Subcutaneous adipose tissue (tissue), 4 donors: ENCODE measurements around the gene CDC5L. TPM values are rescaled to one million over a fixed set of nuclear protein-coding genes. Genes with fewer than 3 reads are reported as not detected.

Experiments used
- CTCF ChIP-seq: fragments of 450-650 bp; IDR thresholded peaks from one replicate; pipeline ENCODE4 v1.5.1; 2016; ENCODE audit warnings: low read depth, mild to moderate bottlenecking, control low read depth, antibody characterized with exemption, moderate library complexity
- total RNA-seq, 4 donors: library from RNA; depleted of rRNA; stranded (reverse); fragments of >200 nt; gene quantifications; one replicate each; pipeline ENCODE4 v1.1.0, GENCODE V29; 2016

The CDC5L gene
- total RNA-seq, 4 donors from 2014 or later = 16.5 to 25.9 (median 18.7) TPM

GRCh38 chr6:44477293-44477894 is 89.9 kb downstream of the CDC5L start:
- no peak for TF ChIP-seq CTCF

- TF ChIP-seq CTCF = no peak
These were observed 90.7 kb downstream of the CDC5L start for GRCh38 chr6:44478158-44478557.

GRCh38 chr6:44478591-44479254 is 91.2 kb downstream of the CDC5L start:
- no peak for TF ChIP-seq CTCF

- no peak for TF ChIP-seq CTCF
These were observed 92.6 kb downstream of the CDC5L start for GRCh38 chr6:44480097-44480541.

GRCh38 chr6:44481056-44481455 is 93.5 kb downstream of the CDC5L start:
- TF ChIP-seq CTCF = no peak

GRCh38 chr6:44481760-44482159 is 94.3 kb downstream of the CDC5L start:
- TF ChIP-seq CTCF = no peak

GRCh38 chr6:44485601-44486401 is 98.3 kb downstream of the CDC5L start:
- no peak for TF ChIP-seq CTCF
